CD4-positive, alpha-beta T cell treated with Interleukin-4 for 1 hour (primary cell): Measurements from ENCODE around the gene PRSS37.
A peak's percentile ranks its signal among the peaks of the same experiment; 100 is the strongest.
"Not testable (repeated sequence)": the region's sequence is repeated elsewhere in the genome, so short reads cannot be mapped to it uniquely, and the experiment has no call there.

Source experiments
- DNase-seq, 2 donors: peaks; one replicate each; pipeline ENCODE4 v3.0.0-alpha.2; 2020 to 2022

The PRSS37 gene, protein sequence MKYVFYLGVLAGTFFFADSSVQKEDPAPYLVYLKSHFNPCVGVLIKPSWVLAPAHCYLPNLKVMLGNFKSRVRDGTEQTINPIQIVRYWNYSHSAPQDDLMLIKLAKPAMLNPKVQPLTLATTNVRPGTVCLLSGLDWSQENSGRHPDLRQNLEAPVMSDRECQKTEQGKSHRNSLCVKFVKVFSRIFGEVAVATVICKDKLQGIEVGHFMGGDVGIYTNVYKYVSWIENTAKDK

DNA sequence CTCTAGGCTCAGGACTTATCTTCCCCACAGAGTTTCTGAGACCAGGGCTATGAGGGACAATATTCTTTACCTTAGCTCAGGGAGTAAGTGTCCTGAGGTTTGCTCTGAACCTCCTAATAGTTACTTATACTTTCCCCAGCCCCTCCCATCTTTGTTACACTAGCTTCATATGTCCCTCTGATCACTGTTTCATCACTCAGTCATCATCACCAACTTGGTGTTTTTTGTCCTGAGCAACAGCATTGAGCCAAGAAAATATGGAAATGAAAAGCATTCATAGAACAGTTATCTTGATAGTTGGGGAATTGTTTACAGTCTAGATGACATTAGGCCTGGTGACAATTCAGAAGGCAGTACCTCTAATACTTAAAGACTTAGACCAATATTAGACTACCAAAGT is at the start of gene PRSS37:
TSS of gene PRSS37 (minus strand) at position 101 of the 400 bp plus-strand sequence. CDS start 436 bp downstream, outside the sequence.
- no peak for DNase-seq

DNA sequence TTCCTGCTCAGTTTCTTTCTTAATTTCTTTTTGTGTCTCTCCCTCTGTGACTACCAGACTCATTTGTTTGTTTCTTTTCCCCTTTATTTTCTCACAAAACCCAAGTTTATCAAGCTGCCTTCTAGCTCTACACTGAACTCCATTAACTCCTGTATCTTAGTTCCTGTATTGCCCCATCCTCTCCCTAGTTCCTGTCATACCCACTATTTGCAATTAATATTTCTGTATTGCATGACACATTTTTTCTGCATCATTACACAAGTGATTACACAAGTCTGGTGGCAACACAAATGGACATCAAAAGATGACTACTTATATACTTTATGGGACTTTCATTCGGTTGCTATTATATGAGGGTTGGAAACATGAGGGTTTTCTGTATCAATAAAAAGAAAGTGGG is 48.0 kb upstream of the PRSS37 start:
- no peak for DNase-seq

DNA sequence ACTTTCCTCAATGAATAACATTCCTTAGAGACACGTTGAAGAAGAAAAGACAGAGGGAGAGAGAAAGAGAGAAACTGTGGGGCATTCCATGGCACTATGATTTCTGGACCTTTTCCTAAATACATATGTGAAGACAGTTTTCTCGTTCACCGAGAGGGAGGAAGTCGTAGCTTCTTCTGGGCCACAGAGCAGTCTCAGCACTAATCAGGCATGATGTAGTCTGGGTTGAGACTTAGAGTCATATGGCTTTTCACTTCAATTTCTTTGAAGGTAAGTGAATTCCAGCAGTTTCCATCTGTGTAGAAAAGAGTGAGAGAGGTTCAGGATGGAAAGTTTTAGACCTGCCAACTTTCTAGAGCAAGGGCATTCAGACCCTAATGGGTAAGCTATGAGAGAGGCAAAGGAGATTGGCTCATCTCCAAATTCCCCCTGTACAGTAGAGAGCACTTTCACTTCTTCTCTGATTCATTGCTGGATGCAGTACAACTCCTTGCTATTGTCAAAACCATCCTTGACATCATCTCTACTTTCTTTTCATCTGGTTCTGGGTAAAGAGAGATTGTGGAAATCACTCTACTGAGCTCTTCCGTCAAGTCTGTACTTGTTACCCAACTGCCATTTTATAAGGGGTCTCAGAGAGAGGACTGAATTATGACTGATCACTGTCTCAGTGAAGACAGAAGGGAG is 43.4 kb upstream of the PRSS37 start:
- no peak for DNase-seq

DNA sequence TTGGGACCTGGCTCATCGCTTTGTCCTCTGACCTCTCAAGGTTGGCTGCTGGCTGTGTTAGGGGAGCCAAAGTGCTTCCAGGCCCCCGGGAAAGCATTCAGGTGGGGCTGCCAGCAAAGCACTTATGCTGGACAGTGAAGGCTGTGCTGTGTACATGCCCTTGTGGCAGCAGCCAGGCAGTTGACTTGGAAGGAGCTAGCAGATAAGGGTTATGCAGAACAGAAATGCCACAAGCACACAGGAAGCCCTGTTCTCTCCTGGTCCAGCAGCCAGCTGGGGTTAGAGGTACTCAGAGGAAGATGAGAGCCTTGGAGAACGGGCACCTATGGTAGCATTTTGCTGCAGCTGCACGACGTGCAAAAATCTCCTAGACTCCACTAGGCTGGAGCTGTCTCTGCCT is 39.7 kb upstream of the PRSS37 start:
- no peak for DNase-seq

DNA sequence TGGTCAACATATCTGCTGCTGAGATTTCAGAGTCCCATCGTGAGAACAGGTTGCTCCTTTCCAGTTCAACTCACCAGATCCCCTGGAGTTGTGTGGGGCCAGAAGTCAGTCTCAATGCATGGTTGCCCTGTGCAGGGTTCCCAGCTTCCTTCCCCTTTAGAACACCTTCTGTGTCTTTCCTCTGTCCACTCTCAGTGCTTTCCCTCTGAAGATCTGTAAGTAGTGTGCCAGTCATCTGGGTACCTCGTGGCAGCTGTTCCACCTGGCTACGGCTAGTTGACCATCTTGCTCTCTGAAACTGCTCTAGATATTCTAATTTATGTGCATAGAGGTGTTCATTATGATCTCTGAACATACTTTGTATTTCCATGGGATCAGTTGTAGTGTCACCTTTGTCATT is 36.1 kb upstream of the PRSS37 start:
- no peak for DNase-seq

DNA sequence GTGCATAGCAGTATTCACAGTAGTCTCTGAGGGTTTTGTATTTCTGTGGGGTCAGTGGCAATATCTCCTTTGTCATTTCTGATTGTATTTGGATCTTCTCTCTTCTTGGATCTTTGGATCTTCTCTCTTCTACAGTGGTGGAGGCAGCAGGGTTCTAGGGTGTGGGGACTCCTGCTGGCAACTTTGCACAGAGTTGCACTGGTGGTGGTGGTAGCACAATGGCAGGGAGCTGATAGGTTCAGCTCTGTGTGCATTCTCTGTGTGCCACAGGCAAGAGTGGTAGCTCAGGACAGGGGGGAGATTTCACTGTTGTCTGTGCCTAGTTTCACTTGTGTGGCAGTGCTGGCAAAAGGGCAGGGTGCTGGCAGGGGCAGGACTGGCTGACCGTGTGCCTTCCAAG is 35.1 kb upstream of the PRSS37 start:
- no peak for DNase-seq

DNA sequence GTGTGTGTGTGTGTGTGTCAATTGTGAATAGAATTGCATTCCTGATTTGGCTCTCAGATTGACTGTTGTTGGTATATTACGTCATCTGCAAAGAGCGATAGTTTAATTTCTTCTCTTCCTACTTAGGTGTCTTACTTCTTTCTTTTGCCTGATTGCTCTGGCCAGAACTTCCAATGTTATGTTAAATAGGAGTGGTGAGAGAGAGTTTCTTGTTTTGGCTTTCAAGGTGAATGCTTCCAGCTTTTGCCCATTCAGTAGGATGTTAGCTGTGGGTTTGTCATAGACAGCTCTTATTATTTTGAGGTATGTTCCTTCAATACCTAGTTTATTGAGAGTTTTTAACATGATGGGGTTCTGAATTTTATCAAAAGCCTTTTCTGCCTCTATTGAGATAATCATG is 34.2 kb upstream of the PRSS37 start:
- no peak for DNase-seq

DNA sequence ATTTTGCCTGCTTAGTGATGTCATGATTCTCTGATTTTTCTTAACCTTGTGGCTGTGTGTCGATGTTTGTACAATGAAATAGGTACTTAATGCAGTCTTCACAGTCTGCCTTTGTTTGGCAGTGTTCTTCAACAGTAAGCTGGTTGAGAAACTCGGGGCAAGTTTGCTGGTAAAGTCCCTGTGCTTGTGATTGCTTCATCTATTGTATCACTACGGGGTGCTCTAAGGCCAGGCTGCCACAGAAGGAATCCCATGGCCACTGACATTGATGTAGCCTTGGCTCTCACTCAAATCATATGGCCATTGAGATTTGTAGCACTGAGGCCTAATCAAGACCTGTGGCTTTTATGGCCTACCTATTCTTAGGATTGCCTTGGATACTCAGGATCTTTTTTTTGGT is 33.5 kb upstream of the PRSS37 start:
- peak in 1 of 2 donors; percentile 41 for DNase-seq

DNA sequence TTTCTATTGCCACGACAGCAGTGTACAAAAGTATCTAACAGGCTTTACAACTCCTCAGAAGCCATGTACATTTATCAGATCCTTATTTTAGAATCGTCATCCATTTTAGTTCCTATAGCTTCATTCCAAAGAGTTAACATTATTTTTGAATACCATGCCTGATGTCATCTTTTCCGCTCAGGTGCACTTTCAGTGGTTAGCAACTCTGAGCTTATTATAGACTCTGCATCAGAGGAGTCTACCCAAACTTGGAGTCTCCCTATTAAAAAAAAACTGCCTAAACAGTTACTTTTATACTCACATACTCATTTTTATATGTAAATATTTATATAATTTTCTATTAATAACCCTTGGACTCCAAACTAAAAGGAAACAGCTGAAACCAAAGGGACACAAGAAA is 31.6 kb upstream of the PRSS37 start:
- DNase-seq = no peak

DNA sequence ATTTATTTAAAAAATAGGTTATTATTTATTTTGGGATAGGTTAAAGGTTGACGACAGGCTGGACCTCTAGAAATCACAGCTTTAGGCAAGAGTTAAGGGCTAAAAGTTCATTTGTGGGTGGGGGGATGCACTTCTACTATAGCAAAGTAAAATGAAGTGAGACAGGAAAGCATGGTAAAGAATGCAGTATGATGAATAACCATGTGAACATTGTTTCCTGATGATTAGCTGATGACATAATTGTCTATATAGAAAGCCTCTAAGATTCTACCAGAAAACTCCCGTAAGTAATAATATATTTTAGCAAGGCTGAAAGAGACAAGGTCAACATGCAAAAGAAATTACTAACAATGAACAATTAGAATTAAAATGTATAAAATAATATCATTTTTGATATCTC is 25.7 kb upstream of the PRSS37 start:
- DNase-seq = no peak

DNA sequence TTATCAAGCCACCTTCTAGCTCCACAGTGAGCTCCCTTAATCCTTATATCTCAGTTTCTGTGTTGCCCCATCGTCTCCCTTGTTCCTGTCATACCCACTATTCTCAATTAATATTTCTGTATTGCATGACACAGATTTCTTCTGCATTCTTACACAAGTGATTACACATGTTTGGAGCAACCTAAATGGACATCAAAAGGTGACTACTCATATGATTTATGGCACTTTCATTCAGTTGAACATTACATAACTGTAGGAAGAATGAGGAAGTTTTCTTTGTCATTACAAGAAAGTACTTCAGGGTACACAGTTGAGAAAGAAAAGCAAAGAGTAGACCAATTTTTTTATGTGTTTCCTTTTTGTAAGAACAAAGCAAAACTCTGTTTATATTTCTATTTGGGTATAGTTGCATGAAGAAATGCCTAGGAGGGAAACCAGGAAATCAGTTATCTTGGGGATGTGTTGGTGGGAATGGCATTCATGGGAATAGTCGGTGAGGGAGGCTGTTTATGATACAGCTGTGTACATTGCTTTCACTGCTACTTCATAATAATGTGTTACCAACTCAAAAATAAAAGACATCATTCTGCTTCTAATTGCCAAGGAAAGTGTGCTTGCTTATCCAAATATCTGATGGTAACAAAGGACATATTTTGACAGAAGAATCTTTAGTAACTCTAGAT is 23.6 kb upstream of the PRSS37 start:
- DNase-seq = no peak

DNA sequence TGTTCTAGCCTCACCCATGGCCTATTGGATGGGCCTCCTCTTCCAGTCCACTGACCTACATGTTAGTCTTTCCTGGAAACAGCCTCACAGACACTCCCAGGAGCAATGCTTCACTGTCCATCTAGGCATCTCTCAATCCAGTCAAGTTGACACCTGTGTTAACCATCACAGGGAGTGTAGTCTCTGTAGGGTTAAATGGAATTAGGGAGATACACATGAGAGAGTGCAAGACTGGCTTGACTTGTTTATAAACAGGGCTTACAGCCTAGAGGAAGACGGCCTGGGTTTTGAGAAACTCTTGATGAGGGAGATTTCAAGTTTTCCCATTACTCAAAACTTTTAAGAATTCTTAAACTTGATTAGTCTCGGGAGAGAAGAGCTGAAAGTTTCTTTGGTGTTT is 18.9 kb upstream of the PRSS37 start:
- DNase-seq = no peak

DNA sequence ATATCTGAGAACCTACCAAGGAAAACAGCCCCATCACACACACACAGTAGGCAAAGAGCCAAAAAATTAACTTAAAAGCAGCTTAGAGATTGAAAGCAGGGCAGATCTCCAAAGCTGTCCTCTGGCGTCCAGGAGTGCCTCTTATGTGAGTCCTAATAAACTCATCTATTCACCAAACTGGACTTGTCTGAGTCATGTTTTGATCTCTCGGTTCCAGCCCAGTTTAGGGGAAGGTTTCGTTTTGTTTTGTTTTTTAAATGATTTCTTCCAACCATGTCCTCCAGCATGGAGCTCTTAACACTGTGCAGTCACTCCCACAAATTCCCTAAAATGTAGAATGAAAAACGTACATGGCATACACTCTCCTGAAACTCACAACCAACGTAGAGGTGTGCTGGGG is 6.7 kb upstream of the PRSS37 start:
- DNase-seq = no peak

DNA sequence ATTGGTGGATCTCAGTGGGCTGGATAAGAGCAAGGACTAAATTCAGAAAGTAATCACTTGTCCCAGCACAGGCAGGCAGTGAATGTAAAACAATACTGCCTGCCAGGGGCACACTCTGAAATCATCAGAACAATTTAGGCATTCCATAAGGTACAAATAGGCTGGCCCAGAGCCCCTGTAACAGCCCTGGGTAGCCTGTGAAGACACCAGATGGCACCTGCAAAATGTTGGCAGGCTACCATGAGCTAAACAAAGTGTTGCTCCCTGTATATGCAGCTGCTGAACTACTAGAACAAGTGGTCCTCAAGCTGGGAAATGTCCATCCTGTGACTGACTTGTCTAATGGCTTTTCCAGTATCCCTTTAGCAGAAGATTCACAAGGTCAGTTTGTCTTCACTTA is 3.0 kb upstream of the PRSS37 start:
- no peak for DNase-seq

DNA sequence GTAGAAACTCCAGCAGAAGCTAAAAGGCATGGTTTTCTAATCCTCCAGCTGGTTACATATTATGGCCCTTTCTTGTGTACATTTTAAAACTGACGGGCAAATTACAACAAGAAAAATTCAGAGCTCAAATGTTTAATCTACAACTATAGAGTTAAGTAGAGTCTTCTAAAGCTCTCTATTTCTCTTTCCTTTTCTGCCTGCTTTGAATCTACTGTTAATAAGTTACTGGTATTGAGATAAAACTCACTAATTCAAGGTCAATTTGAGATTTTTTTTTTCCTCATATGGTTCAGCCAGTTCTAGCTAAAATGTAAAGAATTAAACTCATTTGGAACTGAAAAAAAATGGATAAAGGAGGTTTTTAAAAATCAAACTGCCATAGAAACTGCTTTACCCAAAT is 1.6 kb upstream of the PRSS37 start:
- no peak for DNase-seq

DNA sequence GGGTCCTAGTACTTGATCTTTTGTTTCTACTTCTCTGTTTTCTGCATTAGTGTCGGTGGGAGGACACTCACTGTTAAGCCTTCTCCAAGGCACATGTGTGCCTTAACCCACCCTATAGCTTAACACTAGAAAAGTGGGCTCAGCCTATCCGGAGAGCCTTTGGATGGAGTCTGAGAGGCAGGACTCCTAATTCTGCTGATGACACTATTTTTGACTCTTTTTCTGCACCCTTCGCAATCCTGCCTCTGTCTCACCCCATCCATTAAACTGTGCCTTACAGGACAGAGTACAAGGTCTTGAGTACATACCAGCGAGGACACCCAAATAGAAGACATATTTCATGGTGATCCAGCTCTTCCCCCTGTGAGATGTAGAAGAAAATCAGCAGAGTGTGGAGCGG is 577 bp downstream of the PRSS37 start:
- no peak for DNase-seq

DNA sequence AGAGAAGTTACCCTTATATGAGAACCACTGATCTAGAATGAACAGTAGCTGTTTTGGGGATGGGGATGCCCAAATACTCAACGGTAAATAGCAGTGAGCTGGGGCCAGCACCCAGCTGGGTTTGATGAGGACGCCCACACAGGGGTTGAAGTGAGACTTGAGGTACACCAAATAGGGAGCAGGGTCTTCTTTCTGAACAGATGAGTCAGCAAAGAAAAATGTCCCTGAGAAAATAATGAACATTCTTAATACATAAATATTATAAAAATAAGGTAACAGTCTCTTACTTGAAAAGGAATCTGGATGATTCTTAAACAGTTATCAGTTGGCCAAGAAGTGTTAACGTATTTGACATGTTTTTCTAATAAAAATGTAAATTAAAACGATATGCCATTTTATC is 2.0 kb downstream of the PRSS37 start:
- no peak for DNase-seq

DNA sequence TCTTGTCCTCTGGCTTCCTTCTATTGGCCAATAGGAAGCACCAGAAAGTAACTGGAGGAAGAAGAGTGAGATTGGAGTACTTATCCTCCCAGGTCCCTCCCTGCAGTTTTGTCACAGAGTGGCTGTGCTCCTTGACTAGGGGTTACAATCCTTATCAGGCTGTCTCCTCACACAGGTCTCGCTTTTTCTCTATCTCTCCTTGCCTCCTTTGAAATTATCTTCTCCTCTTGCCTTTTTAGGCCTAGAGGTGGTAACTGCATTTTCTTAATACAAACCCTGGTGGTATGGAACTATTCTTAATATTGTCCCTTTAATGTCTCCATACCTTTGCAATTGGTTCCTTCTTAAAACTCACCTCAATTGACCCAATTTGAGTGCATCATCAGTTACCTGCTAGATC is 2.7 kb downstream of the PRSS37 start:
- DNase-seq = no peak

DNA sequence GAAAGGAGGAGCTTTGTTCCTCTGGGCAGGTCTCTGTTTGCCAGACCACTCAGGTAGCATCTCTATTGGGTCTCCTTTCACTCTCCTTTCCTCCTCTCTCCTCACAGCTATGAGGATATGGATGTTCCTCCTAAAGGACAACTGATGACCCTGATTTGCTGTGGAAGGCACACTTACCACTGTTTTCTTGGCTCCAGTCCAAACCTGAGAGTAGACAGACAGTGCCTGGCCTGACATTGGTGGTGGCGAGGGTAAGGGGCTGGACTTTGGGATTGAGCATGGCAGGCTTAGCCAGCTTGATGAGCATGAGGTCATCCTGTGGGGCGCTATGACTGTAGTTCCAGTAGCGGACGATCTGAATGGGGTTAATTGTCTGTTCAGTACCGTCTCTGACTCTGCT is 3.6 kb downstream of the PRSS37 start:
- no peak for DNase-seq

DNA sequence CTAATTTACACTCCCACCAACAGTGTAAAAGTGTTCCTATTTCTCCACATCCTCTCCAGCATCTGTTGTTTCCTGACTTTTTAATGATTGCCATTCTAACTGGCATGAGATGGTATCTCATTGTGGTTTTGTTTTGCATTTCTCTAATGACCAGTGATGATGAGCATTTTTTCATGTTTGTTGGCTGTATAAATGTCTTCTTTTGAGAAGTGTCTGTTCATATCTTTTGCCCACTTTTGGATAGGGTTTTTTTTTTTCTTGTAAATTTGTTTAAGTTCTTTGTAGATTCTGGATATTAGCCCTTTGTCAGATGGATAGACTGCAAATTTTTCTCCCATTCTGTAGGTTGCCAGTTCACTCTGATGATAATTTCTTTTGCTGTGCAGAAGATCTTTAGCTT is 18.9 kb downstream of the PRSS37 start:
- DNase-seq = not testable (repeated sequence)

DNA sequence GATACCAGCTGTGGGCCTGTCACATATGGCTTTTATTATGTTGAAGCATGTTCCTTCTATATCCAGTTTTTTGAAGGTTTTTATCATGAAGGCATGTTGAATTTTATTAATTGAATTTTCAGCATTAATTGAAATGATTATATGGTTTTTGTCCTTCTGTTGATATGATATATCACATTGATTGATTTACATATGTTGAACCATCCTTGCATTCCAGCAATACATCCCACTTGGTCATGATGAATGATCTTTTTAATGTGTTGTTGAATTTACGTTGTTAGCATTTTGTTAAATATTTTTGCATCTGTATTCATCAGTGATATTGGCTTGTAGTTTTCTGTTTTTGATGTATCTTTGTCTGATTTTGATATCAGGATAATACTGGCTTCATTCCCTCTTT is 21.2 kb downstream of the PRSS37 start:
- DNase-seq = no peak

DNA sequence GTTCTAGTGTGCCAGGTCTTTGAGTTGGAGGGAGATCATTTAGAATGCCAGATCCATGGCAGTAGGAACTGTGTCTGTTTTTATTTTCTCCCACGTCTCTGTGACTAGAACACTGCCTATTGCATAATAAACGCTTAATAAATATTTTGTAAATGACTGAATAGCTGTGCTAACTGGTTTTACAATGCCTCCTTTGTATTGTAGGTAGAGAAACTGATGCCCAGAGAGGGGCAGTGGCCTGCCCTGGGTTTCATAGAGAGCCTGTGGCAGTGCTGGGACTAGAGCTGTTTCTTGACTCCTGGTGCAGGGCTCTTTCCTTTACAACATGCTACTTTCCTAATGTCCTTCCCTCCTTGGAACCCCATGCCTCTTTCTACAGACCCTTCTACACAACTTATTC is 48.8 kb downstream of the PRSS37 start:
- DNase-seq = no peak

DNA sequence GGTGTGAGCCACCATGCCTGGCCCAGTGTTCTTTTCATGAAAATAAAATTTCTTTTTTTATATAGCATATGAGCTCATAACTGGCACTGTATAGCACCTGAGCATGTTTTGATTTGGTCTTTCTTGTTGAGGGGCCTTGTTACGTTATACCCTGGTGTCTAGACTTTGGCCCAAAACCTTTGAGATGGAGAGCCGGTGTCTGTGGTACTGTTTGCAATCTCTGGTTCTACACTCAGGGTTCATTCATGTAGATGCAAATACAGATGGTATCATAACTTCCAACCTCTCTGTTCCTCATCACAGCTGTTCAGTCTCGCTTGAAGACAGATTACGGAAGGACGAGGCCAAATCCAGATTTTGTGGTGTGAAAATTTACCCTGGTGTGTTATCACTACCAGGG is 51.4 kb downstream of the PRSS37 start, which contains the start of gene TAS2R5:
TSS of gene TAS2R5 (plus strand) at position 301 of the 400 bp plus-strand sequence. CDS start 145 bp downstream, outside the sequence.
- DNase-seq = no peak

DNA sequence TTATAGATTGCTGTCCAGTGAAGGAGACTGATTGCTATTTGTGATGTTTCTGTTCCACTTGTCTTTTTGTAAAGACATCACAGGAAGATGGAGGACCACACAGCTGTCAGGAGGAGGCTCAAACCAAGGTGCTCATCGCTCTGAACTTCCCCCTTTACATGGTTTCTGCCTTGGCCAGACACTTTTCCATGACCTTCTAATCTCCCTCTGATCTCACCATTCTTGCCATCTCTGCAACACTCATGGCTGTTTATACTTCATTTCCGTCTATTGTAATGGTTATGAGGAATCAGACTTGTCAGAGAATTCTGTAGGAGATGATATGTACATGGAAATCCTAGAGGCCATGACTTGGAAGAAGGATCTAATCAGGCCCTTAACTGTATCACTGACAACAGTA is 53.0 kb downstream of the PRSS37 start:
- no peak for DNase-seq
